Smooth muscle cell of the brain vasculature (primary cell): Measurements from ENCODE around the gene FLT3LG.
"Not testable (repeated sequence)": the region's sequence is repeated elsewhere in the genome, so short reads cannot be mapped to it uniquely, and the experiment has no call there.

Experiments used
- DNase-seq: peaks from one replicate; pipeline ENCODE4 v3.0.0-alpha.2; 2012; ENCODE audit warnings: low read depth, low spot score

FLT3LG gene

GRCh38 chr19:49440439-49441209 is 33.4 kb upstream of the FLT3LG start:
- DNase-seq: no peak

- DNase-seq: no peak
These were observed 32.6 kb upstream of the FLT3LG start, which contains the start of gene SLC17A7 for GRCh38 chr19:49441210-49441959. TSS of gene SLC17A7 (minus strand) at chr19:49441527. CDS start at chr19:49441379, 148 bp downstream.

GRCh38 chr19:49441960-49442350 is 32.1 kb upstream of the FLT3LG start:
- no peak for DNase-seq

- no peak for DNase-seq
These were observed 31.7 kb upstream of the FLT3LG start for GRCh38 chr19:49442354-49442753.

GRCh38 chr19:49442771-49443365 is 31.1 kb upstream of the FLT3LG start:
- peak; percentile 50 for DNase-seq

GRCh38 chr19:49443366-49444099 is 30.5 kb upstream of the FLT3LG start:
- peak; percentile 89 for DNase-seq

- DNase-seq: not testable (repeated sequence)
These were observed 29.8 kb upstream of the FLT3LG start for GRCh38 chr19:49444100-49444700.

- DNase-seq: no peak
These were observed 28.0 kb upstream of the FLT3LG start for GRCh38 chr19:49445997-49446396.

GRCh38 chr19:49447485-49448431 is 26.3 kb upstream of the FLT3LG start:
- DNase-seq: no peak

GRCh38 chr19:49448432-49448786 is 25.6 kb upstream of the FLT3LG start:
- no peak for DNase-seq

- no peak for DNase-seq
These were observed 23.6 kb upstream of the FLT3LG start for GRCh38 chr19:49450405-49450804.

GRCh38 chr19:49451430-49452181 is 22.4 kb upstream of the FLT3LG start, which contains the start of gene PIH1D1:
TSS of gene PIH1D1 (minus strand) at chr19:49451814. CDS start at chr19:49451574, 240 bp downstream.
- peak; percentile 97 for DNase-seq

GRCh38 chr19:49453013-49453756 is 20.8 kb upstream of the FLT3LG start, which contains the start of gene ALDH16A1:
TSS of gene ALDH16A1 (plus strand) at chr19:49453225. CDS start at chr19:49453332, 107 bp downstream.
- peak; percentile 95 for DNase-seq

GRCh38 chr19:49453757-49454240 is 20.2 kb upstream of the FLT3LG start:
- no peak for DNase-seq

- no peak for DNase-seq
These were observed 18.2 kb upstream of the FLT3LG start for GRCh38 chr19:49455773-49456172.

GRCh38 chr19:49456326-49456725 is 17.7 kb upstream of the FLT3LG start:
- no peak for DNase-seq

GRCh38 chr19:49458567-49458903 is 15.5 kb upstream of the FLT3LG start:
- no peak for DNase-seq

- DNase-seq: no peak
These were observed 14.6 kb upstream of the FLT3LG start for GRCh38 chr19:49459388-49459787.

- not testable (repeated sequence) for DNase-seq
These were observed 12.9 kb upstream of the FLT3LG start for GRCh38 chr19:49461130-49461529.
